ENCODE measurements around the gene ATP1A1.

ATP1A1 gene

GRCh38 chr1:116340506-116341231, 32.4 kb upstream of the ATP1A1 start:
- no peak for DNase-seq (ENCODE audit: low read depth, low spot score)
- TF ChIP-seq CTCF (IDR thresholded peaks at IDR 0.05; ENCODE audit: low read depth, low read length), result no peak
- no peak overlapping the region for H3K4me3 ChIP-seq (ENCODE audit: low read depth, low read length)
- in situ Hi-C loops (cut with HindIII; ENCODE audit: low sequenced_read_pairs), result no loop called here

GRCh38 chr1:116343019-116343418, 30.0 kb upstream of the ATP1A1 start:
- in situ Hi-C loops (cut with HindIII; ENCODE audit: low sequenced_read_pairs), result no loop called here
- no peak overlapping the region for H3K4me3 ChIP-seq (ENCODE audit: low read depth, low read length)
- DNase-seq (ENCODE audit: low read depth, low spot score), result no peak
- TF ChIP-seq CTCF (IDR thresholded peaks at IDR 0.05; ENCODE audit: low read depth, low read length), result no peak

GRCh38 chr1:116345011-116345410, 28.0 kb upstream of the ATP1A1 start:
- no peak overlapping the region for H3K4me3 ChIP-seq (ENCODE audit: low read depth, low read length)
- no peak for TF ChIP-seq CTCF (IDR thresholded peaks at IDR 0.05; ENCODE audit: low read depth, low read length)
- no peak for DNase-seq (ENCODE audit: low read depth, low spot score)
- in situ Hi-C loops (cut with HindIII; ENCODE audit: low sequenced_read_pairs), result no loop called here

GRCh38 chr1:116345843-116346242, 27.2 kb upstream of the ATP1A1 start:
- no peak overlapping the region for H3K4me3 ChIP-seq (ENCODE audit: low read depth, low read length)
- TF ChIP-seq CTCF (IDR thresholded peaks at IDR 0.05; ENCODE audit: low read depth, low read length), result no peak
- no peak for DNase-seq (ENCODE audit: low read depth, low spot score)
- in situ Hi-C loops (cut with HindIII; ENCODE audit: low sequenced_read_pairs), result no loop called here

- in situ Hi-C loops (cut with HindIII; ENCODE audit: low sequenced_read_pairs), result no loop called here
- no peak overlapping the region for H3K4me3 ChIP-seq (ENCODE audit: low read depth, low read length)
- no peak for TF ChIP-seq CTCF (IDR thresholded peaks at IDR 0.05; ENCODE audit: low read depth, low read length)
- DNase-seq (ENCODE audit: low read depth, low spot score), result no peak
These were observed 25.9 kb upstream of the ATP1A1 start for GRCh38 chr1:116346943-116347673.

- no peak for TF ChIP-seq CTCF (IDR thresholded peaks at IDR 0.05; ENCODE audit: low read depth, low read length)
These were observed 25.3 kb upstream of the ATP1A1 start for GRCh38 chr1:116347696-116348095.

More at GRCh38 chr1:116347696-116348095, 25.3 kb upstream of the ATP1A1 start:
- no peak overlapping the region for H3K4me3 ChIP-seq (ENCODE audit: low read depth, low read length)
- in situ Hi-C loops (cut with HindIII; ENCODE audit: low sequenced_read_pairs), result no loop called here
- no peak for DNase-seq (ENCODE audit: low read depth, low spot score)

Data from astrocyte of the spinal cord (primary cell).